Dendritic cell treated with granulocyte-macrophage colony-stimulating factor and Interleukin-4, amounts not matched to agents 40 ng/mL and 50 ng/mL, for 4 days (primary cell): ENCODE results near the gene PCDHA11.
"Not testable (repeated sequence)": the region's sequence is repeated elsewhere in the genome, so short reads cannot be mapped to it uniquely, and the experiment has no call there.

Source experiments
- H3K27ac Mint-ChIP-seq: one replicate; pipeline ENCODE4 v1.8.0; 2022; ENCODE audit warnings: mild to moderate bottlenecking, mixed read lengths
- H3K27me3 Mint-ChIP-seq: one replicate; pipeline ENCODE4 v1.8.0; 2022; ENCODE audit warnings: mild to moderate bottlenecking, mixed read lengths
- H3K36me3 Mint-ChIP-seq: one replicate; pipeline ENCODE4 v1.8.0; 2022; ENCODE audit warnings: low read depth, mixed read lengths
- H3K4me1 Mint-ChIP-seq: one replicate; pipeline ENCODE4 v1.8.0; 2022; ENCODE audit warnings: low read depth, mixed read lengths
- H3K4me3 Mint-ChIP-seq: one replicate; pipeline ENCODE4 v1.8.0; 2022; ENCODE audit warnings: mild to moderate bottlenecking, moderate library complexity, mixed read lengths
- H3K9me3 Mint-ChIP-seq: one replicate; pipeline ENCODE4 v1.8.0; 2022; ENCODE audit warnings: mixed read lengths
- intact Hi-C: fragments of 100-400 bp; cut with micrococcal nuclease; formaldehyde crosslinking; loops from one replicate; pipeline ENCODE4 v1.15.0; 2022

The PCDHA11 gene, protein sequence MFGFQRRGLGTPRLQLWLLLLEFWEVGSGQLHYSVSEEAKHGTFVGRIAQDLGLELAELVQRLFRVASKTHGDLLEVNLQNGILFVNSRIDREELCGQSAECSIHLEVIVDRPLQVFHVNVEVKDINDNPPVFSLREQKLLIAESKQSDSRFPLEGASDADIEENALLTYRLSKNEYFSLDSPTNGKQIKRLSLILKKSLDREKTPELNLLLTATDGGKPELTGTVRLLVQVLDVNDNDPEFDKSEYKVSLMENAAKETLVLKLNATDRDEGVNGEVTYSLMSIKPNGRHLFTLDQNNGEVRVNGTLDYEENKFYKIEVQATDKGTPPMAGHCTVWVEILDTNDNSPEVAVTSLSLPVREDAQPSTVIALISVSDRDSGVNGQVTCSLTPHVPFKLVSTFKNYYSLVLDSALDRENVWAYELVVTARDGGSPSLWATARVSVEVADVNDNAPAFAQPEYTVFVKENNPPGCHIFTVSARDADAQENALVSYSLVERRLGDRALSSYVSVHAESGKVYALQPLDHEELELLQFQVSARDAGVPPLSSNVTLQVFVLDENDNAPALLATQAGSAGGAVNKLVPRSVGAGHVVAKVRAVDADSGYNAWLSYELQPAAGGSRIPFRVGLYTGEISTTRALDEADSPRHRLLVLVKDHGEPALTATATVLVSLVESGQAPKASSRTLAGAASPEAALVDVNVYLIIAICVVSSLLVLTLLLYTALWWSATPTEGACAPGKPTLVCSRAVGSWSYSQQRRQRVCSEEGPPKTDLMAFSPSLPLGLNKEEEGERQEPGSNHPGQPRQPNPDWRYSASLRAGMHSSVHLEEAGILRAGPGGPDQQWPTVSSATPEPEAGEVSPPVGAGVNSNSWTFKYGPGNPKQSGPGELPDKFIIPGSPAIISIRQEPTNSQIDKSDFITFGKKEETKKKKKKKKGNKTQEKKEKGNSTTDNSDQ

DNA sequence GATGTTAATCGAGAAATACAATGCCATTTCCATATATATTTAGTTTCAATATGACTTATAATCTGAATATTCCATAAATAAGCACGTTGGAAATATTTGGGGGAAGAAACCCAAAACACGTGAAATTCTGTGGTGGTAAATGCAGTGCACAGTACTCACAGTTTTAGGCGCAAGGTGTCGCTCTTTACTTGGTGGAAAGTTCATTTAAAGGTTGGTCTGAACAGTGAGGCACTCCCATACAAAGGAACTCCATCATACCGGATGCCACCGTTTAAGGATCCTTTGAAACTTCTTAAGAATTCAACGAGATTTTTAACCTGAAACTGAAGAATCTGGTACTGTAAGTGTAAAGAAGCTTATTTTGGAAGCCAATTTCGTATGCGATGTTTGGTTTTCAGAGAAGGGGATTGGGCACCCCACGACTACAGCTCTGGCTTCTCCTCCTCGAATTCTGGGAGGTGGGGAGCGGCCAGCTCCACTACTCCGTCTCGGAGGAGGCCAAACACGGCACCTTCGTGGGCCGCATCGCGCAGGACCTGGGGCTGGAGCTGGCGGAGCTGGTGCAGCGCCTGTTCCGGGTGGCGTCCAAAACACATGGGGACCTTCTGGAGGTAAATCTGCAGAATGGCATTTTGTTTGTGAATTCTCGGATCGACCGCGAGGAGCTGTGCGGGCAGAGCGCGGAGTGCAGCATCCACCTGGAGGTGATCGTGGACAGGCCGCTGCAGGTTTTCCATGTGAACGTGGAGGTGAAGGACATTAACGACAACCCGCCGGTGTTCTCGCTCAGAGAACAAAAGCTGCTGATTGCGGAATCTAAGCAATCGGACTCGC, at the start of gene PCDHA11:
PCDHA11 (plus strand) TSS at position 237 of the 834 bp plus-strand sequence; CDS start at position 384, 147 bp downstream.
- no peaks in the 10 kb centered on the region for H3K36me3 Mint-ChIP-seq
- intact Hi-C loops, result no loop called here
- no peaks in the 10 kb centered on the region for H3K4me1 Mint-ChIP-seq
- peaks cover 18% of the 10 kb centered on the region for H3K27me3 Mint-ChIP-seq
- no peak within 1 kb of the TSS for H3K27ac Mint-ChIP-seq
- no peak within 1 kb of the TSS for H3K4me3 Mint-ChIP-seq
- H3K9me3 Mint-ChIP-seq, result peaks cover 29% of the 10 kb centered on the region

DNA sequence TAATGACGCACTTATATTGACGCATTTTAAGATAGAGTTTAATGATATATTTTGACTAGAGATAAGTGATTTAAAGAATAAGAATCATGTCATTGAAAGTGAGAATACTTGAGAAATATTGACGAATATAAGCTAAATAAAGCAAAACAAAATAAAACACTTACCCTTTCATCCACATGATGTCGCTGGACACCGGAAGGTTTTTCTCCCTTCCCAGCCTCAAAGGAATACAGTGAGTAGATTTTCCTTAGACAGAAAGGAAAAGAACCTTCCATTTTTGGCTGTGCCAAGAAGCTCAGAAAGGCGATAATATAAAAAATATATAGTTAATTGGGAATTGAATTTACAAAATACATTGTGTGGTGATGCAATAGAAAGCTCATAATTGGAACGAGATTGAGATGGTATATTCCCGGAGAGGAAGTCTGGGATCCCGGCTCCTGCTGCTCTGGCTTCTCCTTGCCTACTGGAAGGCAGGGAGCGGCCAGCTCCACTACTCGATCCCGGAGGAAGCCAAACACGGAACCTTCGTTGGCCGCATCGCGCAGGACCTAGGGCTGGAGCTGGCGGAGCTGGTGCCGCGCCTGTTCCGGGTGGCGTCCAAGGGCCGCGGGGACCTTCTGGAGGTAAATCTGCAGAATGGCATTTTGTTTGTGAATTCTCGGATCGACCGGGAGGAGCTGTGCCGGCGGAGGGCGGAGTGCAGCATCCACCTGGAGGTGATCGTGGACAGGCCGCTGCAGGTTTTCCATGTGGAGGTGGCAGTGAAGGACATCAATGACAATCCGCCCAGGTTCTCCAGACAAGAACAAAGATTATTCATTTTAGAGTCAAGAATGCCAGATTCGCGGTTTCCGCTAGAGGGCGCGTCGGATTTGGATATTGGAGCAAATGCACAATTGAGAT, 47.1 kb upstream of the PCDHA11 start, which contains the start of gene PCDHA5:
PCDHA5 (plus strand) TSS at position 239 of the 906 bp plus-strand sequence.
- H3K27ac Mint-ChIP-seq, result no peak within 1 kb of the TSS
- intact Hi-C loops, result no loop called here
- no peaks in the 10 kb centered on the region for H3K36me3 Mint-ChIP-seq
- H3K4me1 Mint-ChIP-seq, result no peaks in the 10 kb centered on the region
- H3K9me3 Mint-ChIP-seq, result peaks cover 33% of the 10 kb centered on the region
- peaks cover 9% of the 10 kb centered on the region for H3K27me3 Mint-ChIP-seq
- no peak within 1 kb of the TSS for H3K4me3 Mint-ChIP-seq

DNA sequence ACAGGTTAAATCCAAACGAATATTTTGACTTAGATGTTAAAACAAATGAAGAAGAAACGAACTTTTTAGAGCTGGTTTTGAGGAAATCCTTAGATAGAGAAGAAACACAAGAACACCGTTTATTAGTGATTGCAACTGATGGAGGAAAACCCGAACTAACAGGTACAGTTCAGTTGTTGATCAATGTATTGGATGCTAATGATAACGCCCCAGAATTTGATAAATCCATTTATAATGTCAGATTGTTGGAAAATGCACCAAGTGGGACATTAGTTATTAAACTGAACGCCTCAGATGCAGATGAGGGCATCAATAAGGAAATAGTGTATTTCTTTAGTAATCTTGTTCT, 46.5 kb upstream of the PCDHA11 start:
- Mint-ChIP-seq H3K36me3 (no peaks in the 10 kb centered on the region), H3K4me3 (no peak overlapping the region), H3K27ac (no peak overlapping the region), H3K4me1 (no peaks in the 10 kb centered on the region), H3K9me3 (peaks cover 38% of the 10 kb centered on the region), H3K27me3 (peaks cover 12% of the 10 kb centered on the region)
- intact Hi-C loops, result no loop called here

DNA sequence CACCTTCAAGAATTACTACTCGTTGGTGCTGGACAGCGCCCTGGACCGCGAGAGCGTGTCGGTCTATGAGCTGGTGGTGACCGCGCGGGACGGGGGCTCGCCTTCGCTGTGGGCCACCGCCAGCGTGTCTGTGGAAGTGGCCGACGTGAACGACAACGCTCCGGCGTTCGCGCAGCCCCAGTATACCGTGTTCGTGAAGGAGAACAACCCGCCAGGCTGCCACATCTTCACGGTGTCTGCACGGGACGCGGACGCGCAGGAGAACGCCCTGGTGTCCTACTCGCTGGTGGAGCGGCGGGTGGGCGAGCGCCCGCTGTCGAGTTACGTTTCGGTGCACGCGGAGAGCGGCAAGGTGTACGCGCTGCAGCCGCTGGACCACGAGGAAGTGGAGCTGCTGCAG, 45.8 kb upstream of the PCDHA11 start:
- H3K36me3 Mint-ChIP-seq, intact Hi-C loops, H3K27ac Mint-ChIP-seq, H3K4me3 Mint-ChIP-seq, H3K4me1 Mint-ChIP-seq: not testable (repeated sequence)
- peaks cover 16% of the 10 kb centered on the region for H3K27me3 Mint-ChIP-seq
- H3K9me3 Mint-ChIP-seq, result peaks cover 44% of the 10 kb centered on the region

DNA sequence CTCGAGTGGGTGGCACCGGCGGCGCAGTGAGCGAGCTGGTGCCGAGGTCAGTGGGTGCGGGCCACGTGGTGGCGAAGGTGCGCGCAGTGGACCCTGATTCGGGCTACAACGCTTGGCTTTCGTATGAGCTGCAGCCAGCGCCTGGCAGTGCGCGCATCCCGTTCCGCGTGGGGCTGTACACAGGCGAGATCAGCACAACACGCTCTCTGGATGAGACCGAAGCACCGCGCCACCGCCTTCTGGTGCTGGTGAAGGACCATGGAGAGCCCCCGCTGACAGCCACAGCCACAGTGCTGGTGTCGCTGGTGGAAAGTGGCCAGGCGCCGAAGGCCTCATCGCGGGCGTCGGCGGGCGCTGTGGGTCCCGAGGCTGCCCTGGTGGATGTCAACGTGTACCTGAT, 45.3 kb upstream of the PCDHA11 start:
- Mint-ChIP-seq H3K4me3 (no peak overlapping the region), H3K4me1 (no peaks in the 10 kb centered on the region), H3K27ac (no peak overlapping the region), H3K36me3 (no peaks in the 10 kb centered on the region), H3K9me3 (peaks cover 49% of the 10 kb centered on the region), H3K27me3 (peaks cover 21% of the 10 kb centered on the region)
- intact Hi-C loops, result no loop called here

DNA sequence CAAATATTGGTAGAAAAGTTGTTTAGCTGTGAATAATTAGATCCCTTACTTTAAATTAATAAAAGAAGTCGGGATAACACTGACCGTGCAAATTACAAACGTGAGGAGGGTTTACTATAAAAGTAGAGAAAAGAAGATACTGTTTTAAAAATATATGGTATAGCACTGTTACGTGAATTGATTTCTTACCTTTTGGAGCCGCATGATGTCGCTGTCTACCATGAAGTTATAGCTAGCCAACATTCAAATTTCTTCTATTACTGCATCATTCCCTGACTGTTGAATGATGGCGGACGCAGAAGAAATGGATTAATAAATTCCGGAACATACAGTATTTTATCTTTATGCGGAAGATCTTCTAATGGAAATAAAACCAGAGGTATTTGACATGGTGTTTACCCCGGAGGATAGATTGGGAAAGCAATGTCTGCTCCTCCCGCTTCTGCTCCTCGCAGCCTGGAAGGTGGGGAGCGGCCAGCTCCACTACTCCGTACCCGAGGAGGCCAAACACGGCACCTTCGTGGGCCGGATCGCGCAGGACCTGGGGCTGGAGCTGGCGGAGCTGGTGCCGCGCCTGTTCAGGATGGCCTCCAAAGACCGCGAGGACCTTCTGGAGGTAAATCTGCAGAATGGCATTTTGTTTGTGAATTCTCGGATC, 40.9 kb upstream of the PCDHA11 start, which contains the start of gene PCDHA6:
PCDHA6 (plus strand) TSS at position 257 of the 658 bp plus-strand sequence; CDS start at position 389, 132 bp downstream.
- Mint-ChIP-seq H3K27me3 (peaks cover 30% of the 10 kb centered on the region), H3K27ac (no peak within 1 kb of the TSS), H3K4me3 (no peak within 1 kb of the TSS), H3K36me3 (no peaks in the 10 kb centered on the region), H3K9me3 (peaks cover 65% of the 10 kb centered on the region), H3K4me1 (no peaks in the 10 kb centered on the region)
- intact Hi-C loops, result no loop called here

DNA sequence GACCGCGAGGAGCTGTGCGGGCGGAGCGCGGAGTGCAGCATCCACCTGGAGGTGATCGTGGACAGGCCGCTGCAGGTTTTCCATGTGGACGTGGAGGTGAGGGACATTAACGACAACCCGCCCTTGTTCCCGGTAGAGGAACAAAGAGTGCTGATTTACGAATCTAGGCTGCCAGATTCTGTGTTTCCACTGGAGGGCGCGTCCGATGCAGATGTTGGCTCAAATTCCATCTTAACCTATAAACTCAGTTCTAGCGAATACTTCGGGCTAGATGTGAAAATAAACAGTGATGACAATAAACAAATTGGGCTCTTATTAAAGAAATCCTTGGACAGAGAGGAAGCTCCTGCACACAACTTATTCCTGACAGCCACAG, 40.4 kb upstream of the PCDHA11 start:
- H3K27me3 Mint-ChIP-seq, result peaks cover 32% of the 10 kb centered on the region
- peaks cover 65% of the 10 kb centered on the region for H3K9me3 Mint-ChIP-seq
- H3K27ac Mint-ChIP-seq, result no peak overlapping the region
- H3K36me3 Mint-ChIP-seq, result no peaks in the 10 kb centered on the region
- H3K4me3 Mint-ChIP-seq, result no peak overlapping the region
- intact Hi-C loops, result no loop called here
- no peaks in the 10 kb centered on the region for H3K4me1 Mint-ChIP-seq

DNA sequence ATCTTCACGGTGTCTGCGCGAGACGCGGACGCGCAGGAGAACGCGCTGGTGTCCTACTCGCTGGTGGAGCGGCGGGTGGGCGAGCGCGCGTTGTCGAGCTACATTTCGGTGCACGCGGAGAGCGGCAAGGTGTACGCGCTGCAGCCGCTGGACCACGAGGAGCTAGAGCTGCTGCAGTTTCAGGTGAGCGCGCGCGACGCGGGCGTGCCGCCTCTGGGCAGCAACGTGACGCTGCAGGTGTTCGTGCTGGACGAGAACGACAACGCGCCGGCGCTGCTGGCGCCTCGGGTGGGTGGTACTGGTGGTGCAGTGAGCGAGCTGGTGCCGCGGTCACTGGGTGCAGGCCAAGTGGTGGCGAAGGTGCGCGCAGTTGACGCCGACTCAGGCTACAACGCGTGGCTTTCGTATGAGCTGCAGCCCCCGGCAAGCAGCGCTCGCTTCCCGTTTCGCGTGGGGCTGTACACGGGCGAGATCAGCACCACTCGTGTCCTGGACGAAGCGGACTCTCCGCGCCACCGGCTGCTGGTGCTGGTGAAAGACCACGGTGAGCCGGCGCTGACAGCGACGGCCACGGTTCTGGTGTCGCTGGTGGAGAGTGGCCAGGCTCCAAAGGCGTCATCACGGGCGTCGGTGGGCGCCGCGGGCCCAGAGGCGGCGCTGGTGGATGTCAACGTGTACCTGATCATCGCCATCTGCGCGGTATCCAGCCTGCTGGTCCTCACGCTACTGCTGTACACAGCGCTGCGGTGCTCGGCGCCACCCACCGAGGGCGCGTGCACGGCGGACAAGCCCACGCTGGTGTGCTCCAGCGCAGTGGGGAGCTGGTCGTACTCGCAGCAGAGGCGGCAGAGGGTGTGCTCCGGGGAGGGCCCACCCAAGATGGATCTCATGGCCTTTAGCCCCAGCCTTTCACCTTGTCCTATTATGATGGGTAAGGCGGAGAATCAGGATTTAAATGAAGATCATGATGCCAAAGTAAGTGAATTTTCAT, 39.0 kb upstream of the PCDHA11 start:
- peaks cover 38% of the 10 kb centered on the region for H3K27me3 Mint-ChIP-seq
- intact Hi-C loops, H3K36me3 Mint-ChIP-seq, H3K4me3 Mint-ChIP-seq, H3K27ac Mint-ChIP-seq, H3K4me1 Mint-ChIP-seq: not testable (repeated sequence)
- peaks cover 68% of the 10 kb centered on the region for H3K9me3 Mint-ChIP-seq

DNA sequence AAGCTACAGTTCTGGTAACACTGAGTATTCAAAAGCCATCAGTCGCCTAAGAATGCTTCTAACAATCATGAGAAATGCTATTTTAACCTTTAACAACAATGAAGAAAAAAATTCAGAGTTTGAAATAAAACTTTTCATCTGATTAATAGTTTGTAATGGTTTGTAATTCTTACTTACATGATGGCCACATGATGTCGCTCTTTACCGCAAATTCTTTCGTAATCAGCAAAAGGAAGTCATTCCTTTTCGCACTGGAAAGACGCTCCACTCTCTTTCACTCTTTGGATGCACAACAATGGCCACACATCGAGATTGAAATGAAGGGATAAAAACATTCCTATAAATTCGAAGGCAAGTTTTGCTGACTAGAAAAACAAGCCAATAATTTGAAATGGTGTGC, 34.8 kb upstream of the PCDHA11 start, which contains the start of gene PCDHA7:
PCDHA7 (plus strand) TSS at position 277 of the 400 bp plus-strand sequence; CDS start at position 392, 115 bp downstream.
- Mint-ChIP-seq H3K27ac (no peak within 1 kb of the TSS), H3K27me3 (peaks cover 26% of the 10 kb centered on the region)

DNA sequence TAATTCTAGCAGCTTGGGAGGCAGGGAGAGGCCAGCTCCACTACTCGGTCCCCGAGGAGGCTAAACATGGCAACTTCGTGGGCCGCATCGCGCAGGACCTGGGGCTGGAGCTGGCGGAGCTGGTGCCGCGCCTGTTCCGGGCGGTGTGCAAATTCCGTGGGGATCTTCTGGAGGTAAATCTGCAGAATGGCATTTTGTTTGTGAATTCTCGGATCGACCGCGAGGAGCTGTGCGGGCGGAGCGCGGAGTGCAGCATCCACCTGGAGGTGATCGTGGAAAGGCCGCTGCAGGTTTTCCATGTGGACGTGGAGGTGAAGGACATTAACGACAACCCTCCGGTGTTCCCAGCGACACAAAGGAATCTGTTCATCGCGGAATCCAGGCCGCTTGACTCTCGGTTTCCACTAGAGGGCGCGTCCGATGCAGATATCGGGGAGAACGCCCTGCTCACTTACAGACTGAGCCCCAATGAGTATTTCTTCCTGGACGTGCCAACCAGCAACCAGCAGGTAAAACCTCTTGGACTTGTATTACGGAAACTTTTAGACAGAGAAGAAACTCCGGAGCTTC, 34.2 kb upstream of the PCDHA11 start:
- H3K4me1 Mint-ChIP-seq, H3K36me3 Mint-ChIP-seq, H3K4me3 Mint-ChIP-seq, H3K27ac Mint-ChIP-seq, intact Hi-C loops: not testable (repeated sequence)
- Mint-ChIP-seq H3K27me3 (peaks cover 23% of the 10 kb centered on the region), H3K9me3 (peaks cover 50% of the 10 kb centered on the region)

More for the DNA sequence above, 34.8 kb upstream of the PCDHA11 start, which contains the start of gene PCDHA7:
- Mint-ChIP-seq H3K9me3 (peaks cover 53% of the 10 kb centered on the region), H3K4me3 (no peak within 1 kb of the TSS), H3K36me3 (no peaks in the 10 kb centered on the region), H3K4me1 (no peaks in the 10 kb centered on the region)
- intact Hi-C loops, result no loop called here
